ENCODE measurements around the gene OR6C3. TPM values are rescaled to one million over a fixed set of nuclear protein-coding genes. Genes with fewer than 3 reads are reported as not detected.

Gene OR6C3
- total RNA-seq = not detected

GRCh38 chr12:55330446-55330845 is at the start of gene OR6C3:
TSS of gene OR6C3 (plus strand) at chr12:55330746. CDS start at chr12:55331701, 955 bp downstream.

GRCh38 chr12:55296469-55296868 is 34.1 kb upstream of the OR6C3 start, which contains the start of gene OR6C6:
TSS of gene OR6C6 (minus strand) at chr12:55296569. CDS start at chr12:55295232, 1,337 bp downstream.

GRCh38 chr12:55314043-55314442 is 16.5 kb upstream of the OR6C3 start, which contains the start of gene OR6C1:
TSS of gene OR6C1 (plus strand) at chr12:55314343. CDS start at chr12:55320600, 6,257 bp downstream.

GRCh38 chr12:55362675-55363074 is 32.1 kb downstream of the OR6C3 start, which contains the start of gene OR6C75:
TSS of gene OR6C75 (plus strand) at chr12:55362975. CDS start at chr12:55365111, 2,136 bp downstream.

Other genes with a start within 250 kb of the OR6C3 start
- not detected for gene OR9K2, start 204.3 kb upstream of the OR6C3 start, total RNA-seq
- not detected for gene OR10A7, start 109.7 kb upstream of the OR6C3 start, total RNA-seq
- gene OR6C74, start 86.1 kb upstream of the OR6C3 start, total RNA-seq = not detected
- gene OR6C6, start 34.2 kb upstream of the OR6C3 start, total RNA-seq = not detected
- not detected for gene OR6C1, start 16.4 kb upstream of the OR6C3 start, total RNA-seq
- not detected for gene OR6C75, start 32.2 kb downstream of the OR6C3 start, total RNA-seq
- gene OR6C65, start 69.8 kb downstream of the OR6C3 start, total RNA-seq = not detected
- gene OR6C76, start 95.5 kb downstream of the OR6C3 start, total RNA-seq = not detected
- gene OR6C2, start 113.3 kb downstream of the OR6C3 start, total RNA-seq = not detected
- not detected for gene OR6C70, start 139.4 kb downstream of the OR6C3 start, total RNA-seq
- gene OR6C68, start 161.6 kb downstream of the OR6C3 start, total RNA-seq = not detected
- not detected for gene OR6C4, start 218.9 kb downstream of the OR6C3 start, total RNA-seq
- not detected for gene OR2AP1, start 241.7 kb downstream of the OR6C3 start, total RNA-seq

All from camera-type eye (tissue), 1 donor.